Testis (tissue), 3 donors: ENCODE measurements around the gene CACNA1I. TPM values are rescaled to one million over a fixed set of nuclear protein-coding genes. Genes with fewer than 3 reads are reported as not detected.
A peak's percentile ranks its signal among the peaks of the same experiment; 100 is the strongest.

Source experiments
- DNase-seq: peaks from one replicate; pipeline ENCODE4 v3.0.0-alpha.2; 2019
- H3K27ac ChIP-seq, 2 donors: fragments of 200-600 bp; sonication (generic); one replicate each; pipeline ENCODE4 v1.5.1; 2019
- H3K27me3 ChIP-seq: fragments of 200-600 bp; sonication (generic); one replicate; pipeline ENCODE4 v1.5.1; 2019
- H3K36me3 ChIP-seq: fragments of 200-600 bp; sonication (generic); one replicate; pipeline ENCODE4 v1.5.1; 2017; ENCODE audit warnings: low read depth; ENCODE audit errors: missing control alignments
- H3K4me1 ChIP-seq: fragments of 200-600 bp; sonication (generic); one replicate; pipeline ENCODE4 v1.5.1; 2019
- H3K4me3 ChIP-seq, 2 donors: fragments of 200-600 bp; sonication (generic); one replicate each; pipeline ENCODE4 v1.5.1; 2017 to 2019
- H3K9me3 ChIP-seq: fragments of 200-600 bp; sonication (generic); one replicate; pipeline ENCODE4 v1.5.1; 2017
- CTCF ChIP-seq, 3 experiments: fragments of 450-650 bp in 2 of 3; fragments of 200-600 bp in 1 of 3; sonication (generic) in 1 of 3; IDR thresholded peaks; one replicate each; pipeline ENCODE4 v1.5.1; 2016 to 2019; ENCODE audit warnings: antibody characterized with exemption in 3 of 3, mild to moderate bottlenecking in 2 of 3, moderate library complexity in 1 of 3
- POLR2A ChIP-seq: fragments of 450-650 bp; IDR thresholded peaks from one replicate; pipeline ENCODE4 v1.6.1; 2017; ENCODE audit warnings: antibody characterized with exemption, mild to moderate bottlenecking, moderate library complexity
- WGBS, 2 donors: methylation state at CpG; one replicate each; pipeline ENCODE4 v1.1.5; 2018; 5-methylcytosine and 5-hydroxymethylcytosine counted together
- intact Hi-C: fragments of 100-400 bp; cut with DNase I; formaldehyde crosslinking; loops from one replicate; pipeline ENCODE4 v1.15.1; 2023; ENCODE audit warnings: low total_unique reads
- polyA plus RNA-seq: library from polyadenylated mRNA; stranded (reverse); fragments of 350-450 nt; fragmentation: Illumina TruSeq; extraction: RNeasy Lipid Tissue Mini Kit (QIAGEN cat#74804); gene quantifications from one replicate; pipeline ENCODE4 v1.2.3, GENCODE V29; 2014; ENCODE audit warnings: low read depth, low replicate concordance; ENCODE audit not compliant: insufficient read depth
- total RNA-seq, 2 donors: library from RNA; depleted of rRNA; stranded (reverse); fragments of >200 nt; gene quantifications; one replicate each; pipeline ENCODE4 v1.2.3, GENCODE V29; 2016

CACNA1I gene
- total and polyA plus RNA-seq, 3 donors from 2014 or later = 1.3 to 2.0 (median 1.7) TPM

DNA sequence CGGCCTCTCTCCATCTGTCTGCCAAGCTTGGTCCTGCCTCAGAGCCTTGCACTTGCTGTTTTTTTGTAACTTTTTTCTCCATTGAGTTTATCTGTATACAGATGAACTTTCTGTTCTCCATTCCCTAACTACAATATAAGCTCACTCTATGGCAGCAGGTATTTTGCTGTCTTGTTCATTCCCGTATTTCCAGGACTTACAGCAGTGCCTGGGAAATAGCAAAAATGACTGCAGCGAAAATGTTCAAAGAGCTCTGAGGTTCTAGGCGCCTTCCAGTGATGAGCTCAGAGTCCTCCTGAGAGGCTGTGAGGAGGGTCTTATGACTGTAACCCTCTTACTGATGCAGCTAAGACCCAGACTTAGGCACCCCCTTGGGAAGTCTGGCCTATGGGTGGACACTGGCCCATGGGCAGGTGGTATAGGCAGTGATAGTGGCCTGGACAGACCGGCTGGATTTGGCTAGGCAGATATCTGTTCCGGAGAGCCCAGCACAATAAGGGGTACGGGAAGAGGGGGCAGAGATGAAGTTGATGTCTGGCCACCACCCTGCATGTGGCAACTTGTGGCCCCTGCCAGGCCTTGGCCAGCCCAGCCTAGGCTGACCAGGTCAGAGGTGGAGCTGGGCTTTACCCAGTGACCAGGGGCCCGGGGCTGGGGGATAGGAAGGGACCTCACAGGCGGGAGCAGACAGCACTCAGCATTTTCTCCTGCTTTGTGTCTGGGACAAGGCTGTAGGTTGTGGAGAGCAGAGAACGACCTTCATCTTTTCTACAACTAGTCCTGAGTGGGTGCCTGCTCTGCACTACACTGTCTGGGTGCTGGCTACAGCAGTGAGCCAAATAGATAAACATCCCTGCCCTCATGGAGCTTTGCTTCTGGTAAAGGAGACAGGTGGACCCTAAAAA, 45.5 kb upstream of the CACNA1I start:
- Histone ChIP-seq H3K27ac (peak overlapping the region in 1 of 2 donors; percentile 41), H3K4me3 (no peak overlapping the region), H3K27me3 (no peaks in the 10 kb centered on the region), H3K4me1 (peaks cover 65% of the 10 kb centered on the region), H3K36me3 (no peaks in the 10 kb centered on the region), H3K9me3 (no peaks in the 10 kb centered on the region)
- 69 to 73% methylated on average over 8 to 10 of the region's 10 CpGs for WGBS, 2 donors
- DNase-seq = no peak
- intact Hi-C loops = loop anchor here (10.0 kb wide), 2 partner anchors 210 to 350 kb away; partner anchors contain the start of gene RPL3
- TF ChIP-seq CTCF (IDR thresholded peaks at IDR 0.05) (no peak), POLR2A (no peak)

GRCh38 chr22:39525658-39525975, 44.9 kb upstream of the CACNA1I start:
- no peaks in the 10 kb centered on the region for H3K9me3 ChIP-seq
- no peaks in the 10 kb centered on the region for H3K36me3 ChIP-seq
- 73% methylated on average over 4 of the region's 4 CpGs for whole genome bisulfite sequencing, 2 donors
- H3K4me1 ChIP-seq = peaks cover 68% of the 10 kb centered on the region
- no peak overlapping the region for H3K4me3 ChIP-seq
- no peak for TF ChIP-seq CTCF (IDR thresholded peaks at IDR 0.05)
- no peak for TF ChIP-seq POLR2A
- no peaks in the 10 kb centered on the region for H3K27me3 ChIP-seq
- intact Hi-C loops = loop anchor here (10.0 kb wide), 2 partner anchors 211 to 351 kb away; partner anchors contain the start of gene RPL3
- no peak for DNase-seq
- H3K27ac ChIP-seq = peak overlapping the region in 1 of 2 donors; percentile 41

DNA sequence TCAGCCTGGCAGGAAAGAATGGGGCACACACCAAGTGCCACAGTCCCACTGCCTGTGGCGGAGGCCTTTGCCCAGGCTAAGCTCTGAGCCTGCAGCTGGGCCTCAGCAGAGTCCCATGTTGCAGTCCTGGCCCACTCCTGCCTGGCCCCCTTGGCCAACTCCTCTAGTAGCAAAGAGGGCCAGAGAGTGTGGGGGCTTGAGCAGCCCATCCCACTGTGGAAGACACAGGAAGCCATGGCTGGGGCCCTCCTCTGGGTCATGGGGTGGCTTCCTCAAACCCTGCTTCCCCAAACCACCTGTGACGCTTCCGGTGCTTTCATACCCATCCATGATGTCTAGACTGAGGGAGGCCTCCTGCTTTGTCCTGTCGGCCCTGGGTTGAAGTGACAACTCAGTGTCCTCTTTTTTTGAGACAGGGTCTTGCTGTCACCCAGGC, 43.8 kb upstream of the CACNA1I start:
- no peak overlapping the region for H3K27ac ChIP-seq
- H3K4me3 ChIP-seq = no peak overlapping the region
- no peaks in the 10 kb centered on the region for H3K36me3 ChIP-seq
- 55 to 77% methylated on average over 2 to 4 of the region's 4 CpGs for WGBS, 2 donors
- peaks cover 72% of the 10 kb centered on the region for H3K4me1 ChIP-seq
- no peaks in the 10 kb centered on the region for H3K27me3 ChIP-seq
- intact Hi-C loops = loop anchor here (10.0 kb wide), 2 partner anchors 212 to 352 kb away; partner anchors contain the start of gene RPL3
- no peaks in the 10 kb centered on the region for H3K9me3 ChIP-seq
- no peak for DNase-seq
- no peak for TF ChIP-seq POLR2A
- no peak for TF ChIP-seq CTCF (IDR thresholded peaks at IDR 0.05)

- TF ChIP-seq CTCF (IDR thresholded peaks at IDR 0.05) (no peak), POLR2A (no peak)
- Histone ChIP-seq H3K36me3 (no peaks in the 10 kb centered on the region), H3K4me1 (peaks cover 66% of the 10 kb centered on the region), H3K27me3 (no peaks in the 10 kb centered on the region), H3K27ac (peak overlapping the region in 1 of 2 donors; percentile 66), H3K9me3 (no peaks in the 10 kb centered on the region), H3K4me3 (no peak overlapping the region)
- intact Hi-C loops = loop anchor here (10.0 kb wide), 2 partner anchors 213 to 353 kb away; partner anchors contain the start of gene RPL3
- 42 to 59% methylated on average over 3 to 6 of the region's 6 CpGs for WGBS, 2 donors
- DNase-seq = no peak
These were observed 43.0 kb upstream of the CACNA1I start for GRCh38 chr22:39527481-39527961.
